Measurements from ENCODE around the gene ULK2.
A peak's percentile ranks its signal among the peaks of the same experiment; 100 is the strongest.

Gene ULK2

DNA sequence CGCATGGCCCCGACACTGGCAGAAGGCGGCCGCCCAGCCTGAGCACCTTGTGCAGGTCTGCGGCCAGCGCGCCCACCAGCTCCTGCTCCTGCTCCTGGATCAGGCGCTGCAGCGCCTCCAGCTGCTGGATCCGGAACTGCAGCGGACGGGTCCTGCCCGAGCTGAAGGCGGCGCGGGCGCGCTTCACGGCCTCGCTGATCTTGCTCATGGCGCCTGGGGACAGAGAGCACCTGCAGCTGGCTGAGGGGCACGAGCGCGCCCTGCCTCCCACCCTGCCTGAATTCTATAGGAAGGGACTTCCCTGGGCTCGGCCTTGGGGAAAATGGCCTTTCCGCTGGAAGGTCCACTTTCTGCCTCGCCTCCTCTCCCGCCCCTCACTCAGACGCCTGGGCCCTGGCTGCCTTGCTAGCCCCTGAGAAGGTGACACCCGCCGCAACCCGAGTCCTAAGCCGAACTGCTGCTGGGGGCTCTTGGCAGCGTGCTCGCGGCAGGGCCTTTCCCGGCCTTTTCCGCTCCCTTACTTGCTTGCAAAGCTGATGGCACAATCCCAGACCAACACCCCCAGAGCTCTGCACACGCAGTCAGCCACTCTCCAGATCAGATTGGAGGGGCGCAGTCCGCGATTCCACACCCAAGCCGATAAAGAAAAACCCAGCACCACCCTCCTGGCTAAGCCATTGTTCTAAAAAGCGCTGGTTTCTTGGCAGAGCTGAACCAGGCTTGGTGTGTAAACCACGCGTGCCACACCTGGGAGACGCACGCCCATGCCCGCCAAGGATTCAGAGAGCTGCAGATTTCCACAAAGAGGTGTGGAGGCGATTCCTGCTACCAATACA, 122.6 kb downstream of the ULK2 start:
- TF ChIP-seq CTCF (IDR thresholded peaks at IDR 0.05; ENCODE audit: low read depth, low read length): peak; percentile 93
- H3K4me3 ChIP-seq (ENCODE audit: low read depth, low read length): no peak overlapping the region
- DNase-seq (ENCODE audit: low read depth, low spot score): peak; percentile 73
- in situ Hi-C loops (cut with HindIII; ENCODE audit: low sequenced_read_pairs): no loop called here

GRCh38 chr17:19744492-19744891, 123.2 kb downstream of the ULK2 start:
- peak overlapping the region; percentile 10 for H3K4me3 ChIP-seq (ENCODE audit: low read depth, low read length)
- DNase-seq (ENCODE audit: low read depth, low spot score): no peak
- in situ Hi-C loops (cut with HindIII; ENCODE audit: low sequenced_read_pairs): no loop called here
- TF ChIP-seq CTCF (IDR thresholded peaks at IDR 0.05; ENCODE audit: low read depth, low read length): no peak

DNA sequence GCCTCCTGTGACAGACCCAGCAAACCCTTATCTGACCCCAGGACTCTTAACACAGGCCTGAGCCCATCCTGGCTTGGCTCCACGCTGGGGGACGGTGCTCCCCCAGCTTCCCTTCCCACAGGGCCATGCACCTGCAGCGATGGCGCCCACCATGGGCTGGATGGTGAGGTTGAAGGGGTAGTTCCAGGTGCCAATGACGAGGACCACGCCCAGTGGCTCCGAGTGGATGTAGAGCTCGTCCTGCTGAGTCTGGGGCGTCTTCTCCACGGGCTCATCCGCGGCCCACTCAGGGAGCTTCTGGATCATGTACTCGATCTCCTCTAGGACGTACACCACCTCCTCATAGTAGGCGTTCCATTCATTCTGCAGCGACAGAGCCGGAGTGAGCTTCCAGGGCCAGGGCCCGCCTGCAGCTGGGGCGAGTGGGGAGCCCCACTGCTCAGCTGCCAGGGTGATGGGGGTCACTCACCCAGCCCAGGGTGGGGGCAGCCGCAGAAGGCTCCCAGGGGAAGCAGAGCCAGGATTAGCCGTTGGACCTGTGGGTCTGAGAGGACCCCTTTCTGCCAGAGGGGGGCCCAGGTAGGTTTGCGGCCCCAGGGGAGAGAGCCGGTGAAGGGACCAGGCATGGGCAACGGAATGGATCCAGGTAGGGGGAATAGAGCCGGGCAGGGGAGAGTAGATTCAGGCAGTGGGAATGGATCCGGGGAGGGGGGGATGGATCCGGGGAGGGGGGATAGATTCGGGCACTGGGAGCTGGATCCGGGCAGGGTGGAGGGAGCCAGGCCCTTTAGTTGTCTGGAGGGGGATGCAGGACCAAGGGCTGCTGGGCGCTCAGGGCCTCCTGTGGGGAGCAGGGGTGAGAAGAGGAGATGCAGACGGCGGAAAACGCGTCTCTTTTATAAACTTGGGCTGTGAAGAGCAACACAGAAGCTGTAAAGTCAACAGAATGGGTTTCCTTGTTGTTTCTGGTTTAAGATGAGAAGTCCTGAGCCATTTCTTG, 124.3 kb downstream of the ULK2 start:
- in situ Hi-C loops (cut with HindIII; ENCODE audit: low sequenced_read_pairs): no loop called here
- DNase-seq (ENCODE audit: low read depth, low spot score): no peak
- H3K4me3 ChIP-seq (ENCODE audit: low read depth, low read length): no peak overlapping the region
- TF ChIP-seq CTCF (IDR thresholded peaks at IDR 0.05; ENCODE audit: low read depth, low read length): no peak

GRCh38 chr17:19742495-19742894, 125.2 kb downstream of the ULK2 start:
- in situ Hi-C loops (cut with HindIII; ENCODE audit: low sequenced_read_pairs): no loop called here
- H3K4me3 ChIP-seq (ENCODE audit: low read depth, low read length): no peak overlapping the region
- no peak for DNase-seq (ENCODE audit: low read depth, low spot score)
- no peak for TF ChIP-seq CTCF (IDR thresholded peaks at IDR 0.05; ENCODE audit: low read depth, low read length)

DNA sequence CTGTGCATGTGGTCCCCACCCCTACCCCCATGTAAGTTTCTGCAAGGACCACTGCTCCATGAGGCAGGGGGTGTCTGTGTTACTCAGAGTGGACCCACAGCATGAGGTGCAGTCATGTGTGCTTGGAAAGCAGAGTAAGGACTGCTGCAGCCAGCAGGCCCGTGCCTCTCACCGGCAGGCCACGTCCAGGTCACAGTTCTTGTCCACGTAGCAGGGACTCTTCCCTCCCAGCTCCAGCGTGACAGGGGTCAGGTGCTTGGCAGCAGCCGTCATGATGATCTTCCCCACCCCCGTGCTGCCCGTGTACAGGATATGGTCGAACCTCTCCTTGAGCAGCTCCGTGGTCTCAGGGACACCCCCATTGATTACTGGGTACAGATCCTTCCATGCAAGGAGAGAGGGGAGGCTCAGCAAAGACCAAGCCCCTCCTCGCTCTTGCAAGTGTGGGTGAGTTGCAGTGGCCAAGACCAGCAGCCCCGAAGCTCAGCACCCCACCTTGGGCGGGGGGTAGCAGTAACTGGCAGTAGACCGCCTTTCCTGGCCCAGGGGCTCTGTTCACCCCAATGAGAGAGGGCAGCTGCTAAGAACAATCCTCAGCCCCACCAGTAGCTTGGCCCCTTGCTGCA, 125.8 kb downstream of the ULK2 start:
- no peak for TF ChIP-seq CTCF (IDR thresholded peaks at IDR 0.05; ENCODE audit: low read depth, low read length)
- no peak overlapping the region for H3K4me3 ChIP-seq (ENCODE audit: low read depth, low read length)
- no peak for DNase-seq (ENCODE audit: low read depth, low spot score)
- in situ Hi-C loops (cut with HindIII; ENCODE audit: low sequenced_read_pairs): no loop called here

GRCh38 chr17:19740933-19741332, 126.8 kb downstream of the ULK2 start:
- no peak overlapping the region for H3K4me3 ChIP-seq (ENCODE audit: low read depth, low read length)
- no peak for DNase-seq (ENCODE audit: low read depth, low spot score)
- in situ Hi-C loops (cut with HindIII; ENCODE audit: low sequenced_read_pairs): no loop called here
- TF ChIP-seq CTCF (IDR thresholded peaks at IDR 0.05; ENCODE audit: low read depth, low read length): no peak

All from astrocyte of the spinal cord (primary cell).